H9 (cell line): ENCODE measurements around the gene LILRA1. TPM values are rescaled to one million over a fixed set of nuclear protein-coding genes. Genes with fewer than 3 reads are reported as not detected.

Experiments used
- DNase-seq: peaks from one replicate; pipeline ENCODE4 v3.0.0-alpha.2; 2017
- H2AFZ ChIP-seq: one replicate; pipeline ENCODE4 v1.6.1; 2013; ENCODE audit warnings: mild to moderate bottlenecking, low read length, control low read depth, moderate library complexity
- H2AK5ac ChIP-seq: 2 replicates; pipeline ENCODE4 v1.6.1; 2013; ENCODE audit warnings: low read length, control low read depth, mixed read lengths; ENCODE audit not compliant: insufficient read length
- H2BK120ac ChIP-seq: one replicate; pipeline ENCODE4 v1.6.1; 2013; ENCODE audit warnings: low read depth, mild to moderate bottlenecking, low read length, control low read depth, inconsistent platforms; ENCODE audit not compliant: poor library complexity, severe bottlenecking
- H2BK12ac ChIP-seq: 2 replicates; pipeline ENCODE4 v1.6.1; 2013; ENCODE audit warnings: low read length, control low read depth, mixed read lengths, low read depth; ENCODE audit not compliant: insufficient read length
- H2BK15ac ChIP-seq: 2 replicates; pipeline ENCODE4 v1.6.1; 2013; ENCODE audit warnings: low read depth, low read length, control low read depth
- H2BK20ac ChIP-seq: one replicate; pipeline ENCODE4 v1.6.1; 2013; ENCODE audit warnings: low read depth, mild to moderate bottlenecking, low read length, control low read depth, inconsistent platforms; ENCODE audit not compliant: poor library complexity, severe bottlenecking
- H2BK5ac ChIP-seq: 2 replicates; pipeline ENCODE4 v1.6.1; 2013; ENCODE audit warnings: low read length, control low read depth, mixed read lengths; ENCODE audit not compliant: insufficient read length
- H3K14ac ChIP-seq: 2 replicates; pipeline ENCODE4 v1.6.1; 2013; ENCODE audit warnings: low read length, control low read depth; ENCODE audit not compliant: insufficient read depth
- H3K18ac ChIP-seq: 2 replicates; pipeline ENCODE4 v1.6.1; 2013; ENCODE audit warnings: low read depth, mild to moderate bottlenecking, mixed read lengths, low read length, control low read depth; ENCODE audit not compliant: insufficient read length
- H3K23ac ChIP-seq: 2 replicates; pipeline ENCODE4 v1.6.1; 2013; ENCODE audit warnings: low read length, control low read depth, mixed read lengths, low read depth; ENCODE audit not compliant: insufficient read length
- H3K23me2 ChIP-seq: 2 replicates; pipeline ENCODE4 v1.6.1; 2013; ENCODE audit warnings: low read depth, mild to moderate bottlenecking, mixed read lengths, low read length, control low read depth; ENCODE audit not compliant: insufficient read length, poor library complexity, severe bottlenecking
- H3K27ac ChIP-seq: 2 replicates; pipeline ENCODE4 v1.5.1; 2013; ENCODE audit warnings: low read length, control low read depth, mixed read lengths, low read depth; ENCODE audit not compliant: insufficient read length
- H3K27me3 ChIP-seq: 2 replicates; pipeline ENCODE4 v1.6.1; 2013; ENCODE audit warnings: low read length, control low read depth, inconsistent platforms; ENCODE audit not compliant: insufficient read depth
- H3K4ac ChIP-seq: 2 replicates; pipeline ENCODE4 v1.6.1; 2013; ENCODE audit warnings: low read depth, mild to moderate bottlenecking, control low read depth, inconsistent platforms, low read length, moderate library complexity
- H3K4me1 ChIP-seq: 2 replicates; pipeline ENCODE4 v1.6.1; 2013; ENCODE audit warnings: low read length, control low read depth, inconsistent platforms; ENCODE audit not compliant: insufficient read depth
- H3K4me2 ChIP-seq: 2 replicates; pipeline ENCODE4 v1.6.1; 2013; ENCODE audit warnings: low read length, control low read depth, mixed read lengths; ENCODE audit not compliant: insufficient read length, insufficient read depth
- H3K56ac ChIP-seq: 2 replicates; pipeline ENCODE4 v1.6.1; 2013; ENCODE audit warnings: low read depth, mild to moderate bottlenecking, mixed read lengths, low read length, control low read depth; ENCODE audit not compliant: insufficient read length
- H3K79me1 ChIP-seq: 2 replicates; pipeline ENCODE4 v1.6.1; 2013; ENCODE audit warnings: low read depth, mild to moderate bottlenecking, moderate library complexity, low read length, control low read depth, inconsistent platforms; ENCODE audit not compliant: insufficient read depth, poor library complexity, severe bottlenecking
- H3K79me2 ChIP-seq: 2 replicates; pipeline ENCODE4 v1.6.1; 2013; ENCODE audit warnings: low read length, control low read depth, inconsistent platforms; ENCODE audit not compliant: insufficient read depth
- H3K9ac ChIP-seq: 2 replicates; pipeline ENCODE4 v1.6.1; 2013; ENCODE audit warnings: low read length, control low read depth, mixed read lengths; ENCODE audit not compliant: insufficient read length; ENCODE audit errors: extremely low read depth
- H3K9me3 ChIP-seq: one replicate; pipeline ENCODE4 v1.6.1; 2013; ENCODE audit warnings: low read depth, low read length, inconsistent platforms; ENCODE audit not compliant: control insufficient read depth
- H3T11ph ChIP-seq: one replicate; pipeline ENCODE4 v1.6.1; 2013; ENCODE audit warnings: mild to moderate bottlenecking, low read length, control low read depth, inconsistent platforms
- H4K20me1 ChIP-seq: one replicate; pipeline ENCODE4 v1.6.1; 2013; ENCODE audit not compliant: control insufficient read depth, insufficient read length, insufficient read depth
- H4K5ac ChIP-seq: 2 replicates; pipeline ENCODE4 v1.6.1; 2013; ENCODE audit warnings: low read depth, mild to moderate bottlenecking, mixed read lengths, low read length, control low read depth; ENCODE audit not compliant: insufficient read length
- H4K8ac ChIP-seq: replicated peaks from 2 replicates; pipeline ENCODE4 v1.6.1; 2013; ENCODE audit warnings: low read length, control low read depth, mixed read lengths, low read depth; ENCODE audit not compliant: insufficient read length
- H4K91ac ChIP-seq: 2 replicates; pipeline ENCODE4 v1.6.1; 2013; ENCODE audit warnings: low read depth, mild to moderate bottlenecking, moderate library complexity, mixed read lengths, low read length, control low read depth; ENCODE audit not compliant: insufficient read length
- H3K27ac Mint-ChIP-seq, 3 experiments: 2 replicates in 2 of 3; 3 replicates in 1 of 3; pipeline ENCODE4 v1.8.0; 2020 to 2021; ENCODE audit warnings: mixed read lengths in 3 of 3, mild to moderate bottlenecking in 1 of 3, moderate library complexity in 1 of 3
- H3K27me3 Mint-ChIP-seq: 2 replicates; pipeline ENCODE4 v1.8.0; 2021; ENCODE audit warnings: low read depth, mild to moderate bottlenecking, moderate library complexity, mixed read lengths
- H3K36me3 Mint-ChIP-seq, 3 experiments: 2 replicates in 2 of 3; 3 replicates in 1 of 3; pipeline ENCODE4 v1.8.0; 2020 to 2021; ENCODE audit warnings: low read depth in 3 of 3, mixed read lengths in 3 of 3; ENCODE audit not compliant: insufficient read depth in 1 of 3
- H3K4me1 Mint-ChIP-seq, 2 experiments: 2 replicates each; pipeline ENCODE4 v1.8.0; 2020; ENCODE audit warnings: mixed read lengths in 2 of 2
- H3K4me3 Mint-ChIP-seq, 2 experiments: 2 replicates in 1 of 2; 3 replicates in 1 of 2; pipeline ENCODE4 v1.8.0; 2020 to 2021; ENCODE audit warnings: mild to moderate bottlenecking in 2 of 2, mixed read lengths in 2 of 2, moderate library complexity in 1 of 2
- H3K9me3 Mint-ChIP-seq, 2 experiments: 2 replicates in 1 of 2; 3 replicates in 1 of 2; pipeline ENCODE4 v1.8.0; 2020; ENCODE audit warnings: mild to moderate bottlenecking in 2 of 2, mixed read lengths in 2 of 2, moderate library complexity in 1 of 2
- WGBS: extraction: QIAGEN DNeasy Blood & Tissue Kit; methylation state at CpG from one replicate; pipeline ENCODE4 v1.1.7; 2013; ENCODE audit warnings: missing lambda C conversion rate, low lambda C conversion rate, mixed read lengths; ENCODE audit not compliant: insufficient read length; ENCODE audit errors: extremely low coverage; 5-methylcytosine and 5-hydroxymethylcytosine counted together
- total RNA-seq: library from RNA; stranded (reverse); gene quantifications from 2 replicates; pipeline ENCODE4 v1.2.1, GENCODE V29; 2021
- TF ChIP-seq, protein P1 (sequence below): fragments of 200-600 bp; sonication (generic); conservative IDR thresholded peaks from 3 replicates; pipeline ENCODE4 v1.8.0; 2021; ENCODE audit warnings: antibody characterized with exemption, mild to moderate bottlenecking

Gene LILRA1
- total RNA-seq, 1 experiment from 2014 or later: not detected

DNA sequence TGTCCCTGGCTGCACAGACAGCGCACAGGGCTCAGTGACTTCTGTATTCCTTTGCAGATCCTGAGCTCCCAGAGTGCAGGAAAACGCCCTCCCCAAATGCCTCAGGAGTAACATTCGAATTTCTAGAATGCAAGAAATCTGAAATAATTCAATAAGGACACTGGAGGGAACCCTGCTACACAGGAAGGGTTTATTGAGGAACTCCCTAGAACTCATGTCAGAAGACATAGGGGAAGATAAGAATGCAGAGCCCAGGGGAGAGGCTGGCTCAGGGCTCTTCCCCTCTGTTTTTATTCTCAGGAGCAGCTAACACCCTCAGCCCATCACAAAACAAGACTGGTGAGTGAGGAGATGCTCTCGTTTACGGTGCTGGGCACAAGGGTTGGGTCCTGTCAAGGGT, 6.8 kb downstream of the LILRA1 start:
- peaks cover 4 to 13% (median 6%) of the 10 kb centered on the region in 3 experiments; a peak in 4 of 7 replicates for H3K36me3 Mint-ChIP-seq

More for the DNA sequence above, 6.8 kb downstream of the LILRA1 start:
- Histone ChIP-seq H3K9me3 (peaks cover 72% of the 10 kb centered on the region), H2AK5ac (no peak overlapping the region), H3K18ac (no peak overlapping the region), H2BK20ac (no peak overlapping the region), H2BK12ac (no peak overlapping the region), H3K79me2 (no peaks in the 10 kb centered on the region), H3K14ac (no peak overlapping the region), H3K9ac (no peak overlapping the region), H2AFZ (no peak overlapping the region), H3K4ac (no peak overlapping the region), H2BK120ac (no peak overlapping the region), H3K4me1 (no peaks in the 10 kb centered on the region), H3K79me1 (no peaks in the 10 kb centered on the region), H3K23ac (no peak overlapping the region), H4K5ac (no peak overlapping the region), H4K91ac (no peak overlapping the region), H2BK15ac (no peak overlapping the region), H3K23me2 (no peaks in the 10 kb centered on the region), H4K8ac (no peak overlapping the region), H3T11ph (no peak overlapping the region), H3K27me3 (no peaks in the 10 kb centered on the region), H3K56ac (no peak overlapping the region), H3K27ac (no peak overlapping the region), H2BK5ac (no peak overlapping the region), H3K4me2 (no peak overlapping the region), H4K20me1 (no peaks in the 10 kb centered on the region)
- Mint-ChIP-seq H3K27me3 (no peaks in the 10 kb centered on the region; the same call in 1 of the 2 replicates), H3K4me3 (no peak overlapping the region), H3K9me3 (peaks cover 83 to 87% of the 10 kb centered on the region in 2 experiments), H3K27ac (no peak overlapping the region), H3K4me1 (no peaks in the 10 kb centered on the region)
- WGBS: no CpG with 5 or more reads among the region's 5 CpGs
- TF ChIP-seq, protein P1, sequence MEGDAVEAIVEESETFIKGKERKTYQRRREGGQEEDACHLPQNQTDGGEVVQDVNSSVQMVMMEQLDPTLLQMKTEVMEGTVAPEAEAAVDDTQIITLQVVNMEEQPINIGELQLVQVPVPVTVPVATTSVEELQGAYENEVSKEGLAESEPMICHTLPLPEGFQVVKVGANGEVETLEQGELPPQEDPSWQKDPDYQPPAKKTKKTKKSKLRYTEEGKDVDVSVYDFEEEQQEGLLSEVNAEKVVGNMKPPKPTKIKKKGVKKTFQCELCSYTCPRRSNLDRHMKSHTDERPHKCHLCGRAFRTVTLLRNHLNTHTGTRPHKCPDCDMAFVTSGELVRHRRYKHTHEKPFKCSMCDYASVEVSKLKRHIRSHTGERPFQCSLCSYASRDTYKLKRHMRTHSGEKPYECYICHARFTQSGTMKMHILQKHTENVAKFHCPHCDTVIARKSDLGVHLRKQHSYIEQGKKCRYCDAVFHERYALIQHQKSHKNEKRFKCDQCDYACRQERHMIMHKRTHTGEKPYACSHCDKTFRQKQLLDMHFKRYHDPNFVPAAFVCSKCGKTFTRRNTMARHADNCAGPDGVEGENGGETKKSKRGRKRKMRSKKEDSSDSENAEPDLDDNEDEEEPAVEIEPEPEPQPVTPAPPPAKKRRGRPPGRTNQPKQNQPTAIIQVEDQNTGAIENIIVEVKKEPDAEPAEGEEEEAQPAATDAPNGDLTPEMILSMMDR: no peak
- no peak for DNase-seq
